Neural progenitor cell (in vitro differentiated cells): ENCODE results near the gene COMMD10.

Source experiments
- EZH2 ChIP-seq: fragments of 200-600 bp; sonication (generic); IDR thresholded peaks from 2 replicates; pipeline ENCODE4 v1.6.1; 2017; ENCODE audit warnings: antibody characterized with exemption, mild to moderate bottlenecking, moderate library complexity
- EZH2phosphoT487 ChIP-seq: fragments of 200-600 bp; sonication (generic); IDR thresholded peaks from 2 replicates; pipeline ENCODE4 v1.6.1; 2017; ENCODE audit warnings: antibody characterized with exemption
- TF ChIP-seq, protein P1 (sequence below): fragments of 200-600 bp; sonication (generic); IDR thresholded peaks from 2 replicates; pipeline ENCODE4 v1.5.1; 2017; ENCODE audit warnings: antibody characterized with exemption, mild to moderate bottlenecking

DNA sequence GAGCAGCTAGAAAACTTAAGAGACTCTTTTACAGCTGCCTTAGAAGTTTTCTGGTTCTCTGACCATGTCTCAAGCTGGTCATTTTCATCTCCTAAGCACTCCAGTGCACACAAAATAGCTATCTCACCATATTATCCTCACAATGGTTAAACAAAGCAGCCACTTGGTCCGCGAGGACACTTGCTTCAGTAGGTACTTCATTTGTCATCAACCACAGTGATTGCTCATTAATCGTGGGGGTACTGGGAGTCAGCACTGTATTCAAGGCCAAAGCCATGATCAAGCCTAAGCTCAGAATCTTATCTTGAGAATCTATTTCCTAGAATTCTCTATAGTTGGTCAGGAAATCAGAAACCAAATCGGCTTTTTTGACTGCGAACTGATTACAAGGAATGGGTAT lies 49.7 kb upstream of the COMMD10 start:
- TF ChIP-seq, protein P1, sequence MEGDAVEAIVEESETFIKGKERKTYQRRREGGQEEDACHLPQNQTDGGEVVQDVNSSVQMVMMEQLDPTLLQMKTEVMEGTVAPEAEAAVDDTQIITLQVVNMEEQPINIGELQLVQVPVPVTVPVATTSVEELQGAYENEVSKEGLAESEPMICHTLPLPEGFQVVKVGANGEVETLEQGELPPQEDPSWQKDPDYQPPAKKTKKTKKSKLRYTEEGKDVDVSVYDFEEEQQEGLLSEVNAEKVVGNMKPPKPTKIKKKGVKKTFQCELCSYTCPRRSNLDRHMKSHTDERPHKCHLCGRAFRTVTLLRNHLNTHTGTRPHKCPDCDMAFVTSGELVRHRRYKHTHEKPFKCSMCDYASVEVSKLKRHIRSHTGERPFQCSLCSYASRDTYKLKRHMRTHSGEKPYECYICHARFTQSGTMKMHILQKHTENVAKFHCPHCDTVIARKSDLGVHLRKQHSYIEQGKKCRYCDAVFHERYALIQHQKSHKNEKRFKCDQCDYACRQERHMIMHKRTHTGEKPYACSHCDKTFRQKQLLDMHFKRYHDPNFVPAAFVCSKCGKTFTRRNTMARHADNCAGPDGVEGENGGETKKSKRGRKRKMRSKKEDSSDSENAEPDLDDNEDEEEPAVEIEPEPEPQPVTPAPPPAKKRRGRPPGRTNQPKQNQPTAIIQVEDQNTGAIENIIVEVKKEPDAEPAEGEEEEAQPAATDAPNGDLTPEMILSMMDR: no peak
- TF ChIP-seq EZH2: no peak
- TF ChIP-seq EZH2phosphoT487: no peak
